Measurements from ENCODE around the gene SUPT20HL2. TPM values are rescaled to one million over a fixed set of nuclear protein-coding genes. Genes with fewer than 3 reads are reported as not detected.
"Not testable (repeated sequence)": the region's sequence is repeated elsewhere in the genome, so short reads cannot be mapped to it uniquely, and the experiment has no call there.

The SUPT20HL2 gene
- total RNA-seq, 1 experiment from 2014 or later = not detected

DNA sequence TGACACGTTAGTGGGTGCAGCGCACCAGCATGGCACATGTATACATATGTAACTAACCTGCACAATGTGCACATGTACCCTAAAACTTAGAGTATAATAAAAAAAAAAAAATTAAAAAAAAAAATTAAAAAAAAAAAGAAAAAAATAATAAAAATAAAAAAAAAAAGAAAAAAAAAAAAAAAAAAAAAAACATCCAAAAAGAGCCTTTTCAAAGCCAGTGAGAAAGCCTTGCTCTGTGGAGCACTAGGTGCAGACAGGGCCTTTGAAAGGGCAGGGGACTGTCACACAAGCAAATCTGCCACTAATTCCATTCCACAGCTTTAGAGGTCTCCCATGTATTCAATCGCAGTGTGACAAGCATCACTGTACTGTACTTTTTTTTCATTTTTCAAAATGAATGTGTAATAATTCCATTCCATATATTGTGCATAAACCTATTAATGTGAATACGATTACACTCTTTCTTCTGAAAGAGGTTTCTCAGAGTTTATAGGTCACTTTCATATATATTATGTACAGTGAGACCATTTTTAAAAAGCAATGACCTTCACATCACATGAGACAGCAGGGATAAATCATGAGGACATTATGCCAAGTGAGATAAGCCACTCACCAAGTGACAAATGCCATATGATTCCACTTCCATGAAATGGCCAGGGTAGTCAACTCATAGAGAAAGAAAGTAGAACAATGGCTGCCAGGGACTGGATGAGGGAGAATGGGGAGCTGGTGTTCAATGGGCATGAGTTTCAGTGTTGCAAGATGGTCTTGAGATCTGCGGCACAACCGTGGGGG, 4.1 kb downstream of the SUPT20HL2 start:
- H3K23ac ChIP-seq (ENCODE audit: insufficient read length, low read depth, low read length); H3K56ac ChIP-seq (ENCODE audit: insufficient read length, low read depth, low read length); H3K27me3 Mint-ChIP-seq (ENCODE audit: low read depth); H2BK5ac ChIP-seq (ENCODE audit: insufficient read length, low read length); H3K27ac Mint-ChIP-seq; DNase-seq; H3K4me1 ChIP-seq (ENCODE audit: insufficient read depth, low read length); H3K14ac ChIP-seq (ENCODE audit: insufficient read depth, low read length); H3K27ac ChIP-seq (ENCODE audit: insufficient read length, low read depth, low read length); H3K9me3 Mint-ChIP-seq; H3K27me3 ChIP-seq (ENCODE audit: insufficient read depth, low read length); H3K9ac ChIP-seq (ENCODE audit: extremely low read depth, insufficient read length, low read length); H3K4ac ChIP-seq (ENCODE audit: low read depth, low read length); H2AFZ ChIP-seq (ENCODE audit: low read length); H3K4me3 Mint-ChIP-seq; H3K4me2 ChIP-seq (ENCODE audit: insufficient read depth, insufficient read length, low read length); H3K79me1 ChIP-seq (ENCODE audit: insufficient read depth, low read depth, low read length, poor library complexity, severe bottlenecking); H2BK15ac ChIP-seq (ENCODE audit: low read depth, low read length); H3K18ac ChIP-seq (ENCODE audit: insufficient read length, low read depth, low read length); H4K91ac ChIP-seq (ENCODE audit: insufficient read length, low read depth, low read length); H2BK12ac ChIP-seq (ENCODE audit: insufficient read length, low read depth, low read length); H4K5ac ChIP-seq (ENCODE audit: insufficient read length, low read depth, low read length); H4K20me1 ChIP-seq (ENCODE audit: control insufficient read depth, insufficient read depth, insufficient read length); H3T11ph ChIP-seq (ENCODE audit: low read length); H2AK5ac ChIP-seq (ENCODE audit: insufficient read length, low read length); H3K23me2 ChIP-seq (ENCODE audit: insufficient read length, low read depth, low read length, poor library complexity, severe bottlenecking); H3K9me3 ChIP-seq (ENCODE audit: control insufficient read depth, low read depth, low read length); H3K79me2 ChIP-seq (ENCODE audit: insufficient read depth, low read length); H2BK20ac ChIP-seq (ENCODE audit: low read depth, low read length, poor library complexity, severe bottlenecking); H2BK120ac ChIP-seq (ENCODE audit: low read depth, low read length, poor library complexity, severe bottlenecking); H3K36me3 Mint-ChIP-seq (ENCODE audit: insufficient read depth in 1 of 3, low read depth in 3 of 3); H4K8ac ChIP-seq (replicated peaks; ENCODE audit: insufficient read length, low read depth, low read length): not testable (repeated sequence)
- WGBS (ENCODE audit: extremely low coverage, insufficient read length, low lambda C conversion rate) = no CpG with 5 or more reads among the region's 6 CpGs
- H3K4me1 Mint-ChIP-seq = peaks cover 26 to 31% of the 10 kb centered on the region in 2 experiments

DNA sequence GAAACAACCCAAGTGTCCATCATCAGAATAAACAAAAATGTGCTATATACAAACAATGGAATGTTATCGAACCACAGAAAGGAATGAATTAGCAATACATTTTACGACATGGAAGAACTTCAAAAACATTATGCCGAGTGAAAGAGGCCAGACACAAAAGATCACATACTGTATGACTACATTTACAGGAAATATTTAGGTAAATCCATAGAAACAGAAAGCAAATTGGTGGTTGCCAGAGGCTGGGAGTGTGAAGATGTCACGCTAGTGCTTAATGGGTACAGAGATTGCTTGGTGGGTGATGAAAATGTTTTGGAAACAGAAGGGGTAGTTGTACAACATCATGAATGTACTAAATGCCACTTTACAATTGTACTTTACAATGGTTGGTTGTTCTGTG, 5.1 kb downstream of the SUPT20HL2 start:
- not testable (repeated sequence) for H2BK20ac ChIP-seq (ENCODE audit: low read depth, low read length, poor library complexity, severe bottlenecking); H3K9ac ChIP-seq (ENCODE audit: extremely low read depth, insufficient read length, low read length); H3K4me3 Mint-ChIP-seq; H2BK5ac ChIP-seq (ENCODE audit: insufficient read length, low read length); H3K4me2 ChIP-seq (ENCODE audit: insufficient read depth, insufficient read length, low read length); H3K4ac ChIP-seq (ENCODE audit: low read depth, low read length); H3K9me3 ChIP-seq (ENCODE audit: control insufficient read depth, low read depth, low read length); H3K36me3 Mint-ChIP-seq (ENCODE audit: insufficient read depth in 1 of 3, low read depth in 3 of 3); H4K8ac ChIP-seq (replicated peaks; ENCODE audit: insufficient read length, low read depth, low read length); H4K5ac ChIP-seq (ENCODE audit: insufficient read length, low read depth, low read length); H3K9me3 Mint-ChIP-seq; H3K14ac ChIP-seq (ENCODE audit: insufficient read depth, low read length); H4K91ac ChIP-seq (ENCODE audit: insufficient read length, low read depth, low read length); H2BK15ac ChIP-seq (ENCODE audit: low read depth, low read length); H3K79me2 ChIP-seq (ENCODE audit: insufficient read depth, low read length); H3K79me1 ChIP-seq (ENCODE audit: insufficient read depth, low read depth, low read length, poor library complexity, severe bottlenecking); H2AK5ac ChIP-seq (ENCODE audit: insufficient read length, low read length); DNase-seq; H3K27ac ChIP-seq (ENCODE audit: insufficient read length, low read depth, low read length); H2BK12ac ChIP-seq (ENCODE audit: insufficient read length, low read depth, low read length); H3K23ac ChIP-seq (ENCODE audit: insufficient read length, low read depth, low read length); H3K4me1 ChIP-seq (ENCODE audit: insufficient read depth, low read length); H3K56ac ChIP-seq (ENCODE audit: insufficient read length, low read depth, low read length); H3K18ac ChIP-seq (ENCODE audit: insufficient read length, low read depth, low read length); H3T11ph ChIP-seq (ENCODE audit: low read length); H3K27me3 Mint-ChIP-seq (ENCODE audit: low read depth); H3K27ac Mint-ChIP-seq; H3K27me3 ChIP-seq (ENCODE audit: insufficient read depth, low read length); H2BK120ac ChIP-seq (ENCODE audit: low read depth, low read length, poor library complexity, severe bottlenecking); H3K23me2 ChIP-seq (ENCODE audit: insufficient read length, low read depth, low read length, poor library complexity, severe bottlenecking); H4K20me1 ChIP-seq (ENCODE audit: control insufficient read depth, insufficient read depth, insufficient read length); H2AFZ ChIP-seq (ENCODE audit: low read length)
- peaks cover 26 to 31% of the 10 kb centered on the region in 2 experiments for H3K4me1 Mint-ChIP-seq
- no CpG with 5 or more reads among the region's 4 CpGs for WGBS (ENCODE audit: extremely low coverage, insufficient read length, low lambda C conversion rate)
